Measurements from ENCODE around the gene COMT. TPM values are rescaled to one million over a fixed set of nuclear protein-coding genes. Genes with fewer than 3 reads are reported as not detected.
A peak's percentile ranks its signal among the peaks of the same experiment; 100 is the strongest.
"Not testable (repeated sequence)": the region's sequence is repeated elsewhere in the genome, so short reads cannot be mapped to it uniquely, and the experiment has no call there.

The COMT gene
- total RNA-seq, 2 experiments from 2014 or later = 71.8 to 74.8 TPM

DNA sequence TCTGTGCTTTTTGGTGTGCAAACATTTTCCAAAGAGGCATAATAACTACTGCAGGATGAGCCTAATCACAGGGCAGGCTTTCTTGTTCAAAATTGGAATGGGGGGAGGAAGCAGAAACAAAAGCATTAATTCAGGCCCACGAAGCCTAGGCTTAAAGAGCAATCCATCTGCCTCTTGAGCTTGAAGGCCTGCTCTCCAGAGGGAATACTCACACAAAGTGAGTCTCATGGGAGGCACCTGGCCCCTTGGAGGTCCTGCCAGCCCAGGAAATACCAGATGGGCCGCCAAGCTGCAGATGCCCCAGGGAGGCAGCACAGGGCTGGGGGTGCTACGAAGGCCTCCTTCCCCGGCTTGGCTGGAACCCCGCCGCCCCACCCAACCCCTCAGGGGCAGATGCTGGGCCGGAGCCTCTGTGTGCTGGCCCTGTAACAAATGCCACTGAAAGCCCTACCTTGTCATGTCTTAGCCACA, 39.3 kb upstream of the COMT start:
- Mint-ChIP-seq H3K9me3 (no peaks in the 10 kb centered on the region), H3K4me3 (no peak overlapping the region), H3K4me1 (no peaks in the 10 kb centered on the region), H3K36me3 (ENCODE audit: low read depth) (no peaks in the 10 kb centered on the region), H3K27ac (peak overlapping the region; percentile 13), H3K27me3 (no peaks in the 10 kb centered on the region)
- ChIA-PET CTCF (interaction anchor here (1.0 to 2.0 kb wide), 2 partner anchors 8 to 10 kb away, joined by 3 to 8 read pairs; no protein-coding TSS in a partner anchor), POLR2A (no interaction called here)
- no peak for DNase-seq

DNA sequence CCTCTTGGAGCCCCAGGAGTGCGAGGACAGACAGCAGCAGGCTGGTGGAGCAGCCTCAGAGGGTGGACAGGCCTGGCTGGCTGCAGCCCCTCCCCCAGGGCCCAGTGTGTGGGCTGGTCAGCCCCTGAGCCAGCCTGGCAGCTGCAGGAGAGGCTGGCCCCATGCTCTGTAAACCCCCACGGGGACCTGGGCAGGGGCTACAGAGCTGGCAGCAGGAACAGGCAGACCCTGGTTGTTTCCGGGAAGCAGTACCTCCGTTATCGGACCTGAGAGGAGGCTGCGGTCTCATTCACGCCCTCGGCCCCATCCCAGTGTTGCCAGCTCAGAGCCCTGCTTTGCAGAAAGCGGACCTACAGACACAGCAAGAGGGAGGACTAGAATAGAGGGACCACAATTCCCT, 38.5 kb upstream of the COMT start:
- ChIA-PET CTCF (interaction anchor here (1.0 to 1.5 kb wide), 2 partner anchors 147 to 172 kb away, joined by 4 to 5 read pairs; no protein-coding TSS in a partner anchor), POLR2A (no interaction called here)
- no peaks in the 10 kb centered on the region for H3K4me1 Mint-ChIP-seq

DNA sequence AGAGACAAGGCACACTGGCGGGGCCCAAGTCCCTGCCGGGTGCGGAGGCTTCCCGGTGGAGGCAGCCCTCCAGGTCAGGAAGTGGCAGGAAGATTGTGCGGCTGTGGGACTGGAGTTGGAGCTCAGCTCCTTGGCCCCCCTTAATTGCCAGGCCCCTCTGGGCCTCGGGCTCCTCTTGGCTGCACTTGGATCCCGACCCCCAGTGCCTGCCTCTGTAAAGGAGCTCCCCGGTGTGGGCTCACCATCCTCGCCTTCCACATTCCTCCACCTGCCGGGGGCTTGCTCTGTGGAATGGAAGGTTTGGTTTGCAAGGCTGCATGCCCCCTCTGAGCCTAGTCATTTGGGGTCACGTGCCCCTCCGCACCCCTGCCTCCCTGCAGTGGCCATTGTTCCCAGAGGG, 38.1 kb upstream of the COMT start:
- CTCF ChIA-PET = interaction anchor here (1.0 to 1.5 kb wide), 2 partner anchors 147 to 173 kb away, joined by 4 to 5 read pairs; no protein-coding TSS in a partner anchor
- POLR2A ChIA-PET = no interaction called here
- H3K36me3 Mint-ChIP-seq (ENCODE audit: low read depth) = no peaks in the 10 kb centered on the region

More for the DNA sequence above, 38.5 kb upstream of the COMT start:
- no peak for DNase-seq
- no peaks in the 10 kb centered on the region for H3K27me3 Mint-ChIP-seq
- no peaks in the 10 kb centered on the region for H3K9me3 Mint-ChIP-seq
- no peak overlapping the region for H3K27ac Mint-ChIP-seq
- H3K36me3 Mint-ChIP-seq (ENCODE audit: low read depth) = no peaks in the 10 kb centered on the region
- H3K4me3 Mint-ChIP-seq = no peak overlapping the region

GRCh38 chr22:19904174-19904856, 37.3 kb upstream of the COMT start:
- H3K27me3 Mint-ChIP-seq = no peaks in the 10 kb centered on the region
- no peak for DNase-seq
- no peak overlapping the region for H3K27ac Mint-ChIP-seq
- no peaks in the 10 kb centered on the region for H3K4me1 Mint-ChIP-seq
- no peaks in the 10 kb centered on the region for H3K36me3 Mint-ChIP-seq (ENCODE audit: low read depth)
- ChIA-PET CTCF (interaction anchor here (1.5 kb wide), 1 partner anchor 173 kb away, joined by 5 read pairs; no protein-coding TSS in a partner anchor), POLR2A (no interaction called here)
- H3K4me3 Mint-ChIP-seq = no peak overlapping the region
- H3K9me3 Mint-ChIP-seq = no peaks in the 10 kb centered on the region

More for the DNA sequence above, 38.1 kb upstream of the COMT start:
- Mint-ChIP-seq H3K9me3 (no peaks in the 10 kb centered on the region), H3K4me1 (no peaks in the 10 kb centered on the region), H3K27ac (no peak overlapping the region), H3K27me3 (no peaks in the 10 kb centered on the region), H3K4me3 (no peak overlapping the region)
- no peak for DNase-seq

- H3K27ac Mint-ChIP-seq = no peak overlapping the region
- no peaks in the 10 kb centered on the region for H3K27me3 Mint-ChIP-seq
- no peaks in the 10 kb centered on the region for H3K36me3 Mint-ChIP-seq (ENCODE audit: low read depth)
- ChIA-PET POLR2A (no interaction called here), CTCF (interaction anchor here (1.2 kb wide), 1 partner anchor 175 kb away, joined by 3 read pairs; no protein-coding TSS in a partner anchor)
- DNase-seq = no peak
- no peaks in the 10 kb centered on the region for H3K9me3 Mint-ChIP-seq
- H3K4me3 Mint-ChIP-seq = no peak overlapping the region
- H3K4me1 Mint-ChIP-seq = peaks cover 3% of the 10 kb centered on the region
Measured at GRCh38 chr22:19904935-19905334, 36.6 kb upstream of the COMT start.

DNA sequence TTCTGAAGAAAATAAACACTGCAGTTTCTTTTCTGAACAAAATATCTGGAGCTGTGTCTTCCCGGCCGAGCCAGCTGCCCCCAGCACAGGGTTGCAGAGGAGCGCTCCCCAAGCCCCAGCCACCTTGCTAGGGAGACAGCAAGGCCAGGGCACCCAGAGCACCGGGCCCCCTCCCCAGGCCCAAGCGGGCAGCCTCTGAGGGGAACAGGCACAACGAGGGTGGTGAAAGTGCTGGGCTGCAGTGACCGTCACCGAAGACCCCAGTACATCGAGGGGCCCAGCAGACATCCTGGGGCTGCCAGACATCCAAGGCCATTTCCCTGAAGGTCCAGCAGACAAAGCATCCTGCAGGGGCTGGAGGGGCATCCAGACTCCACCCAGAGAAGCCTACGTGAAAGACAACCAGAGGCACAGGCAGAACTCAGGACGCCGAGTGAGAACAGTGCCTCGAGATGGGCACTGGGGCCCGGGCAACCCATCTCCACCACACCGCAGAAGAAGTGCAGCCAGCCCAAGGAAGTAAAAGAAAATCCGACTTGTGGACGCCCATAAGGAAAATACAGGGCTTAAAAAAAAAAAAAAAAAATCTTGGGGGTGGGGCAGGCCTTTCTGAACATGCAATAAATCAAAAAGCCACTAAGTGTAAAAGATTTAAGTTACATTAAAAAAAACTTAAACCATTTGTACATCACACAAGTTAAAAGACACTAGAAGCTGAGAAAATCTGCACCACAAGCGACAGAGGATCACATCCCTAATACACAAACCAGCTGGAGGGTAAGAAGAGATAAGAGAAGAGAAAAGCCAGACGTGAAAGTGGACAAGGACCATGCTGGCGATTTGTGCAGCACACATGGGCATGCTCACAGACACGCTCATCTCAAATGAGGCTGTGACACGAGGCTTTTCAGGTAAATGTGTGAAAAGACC, 36.0 kb upstream of the COMT start:
- no peaks in the 10 kb centered on the region for H3K27me3 Mint-ChIP-seq
- H3K9me3 Mint-ChIP-seq = no peaks in the 10 kb centered on the region
- DNase-seq = no peak
- ChIA-PET CTCF (interaction anchor here (0.7 to 1.4 kb wide), 3 partner anchors 15 to 175 kb away, joined by 3 to 7 read pairs (median 3); no protein-coding TSS in a partner anchor), POLR2A (no interaction called here)
- no peak overlapping the region for H3K4me3 Mint-ChIP-seq
- H3K36me3 Mint-ChIP-seq (ENCODE audit: low read depth) = no peaks in the 10 kb centered on the region
- H3K27ac Mint-ChIP-seq = no peak overlapping the region
- H3K4me1 Mint-ChIP-seq = peaks cover 4% of the 10 kb centered on the region

DNA sequence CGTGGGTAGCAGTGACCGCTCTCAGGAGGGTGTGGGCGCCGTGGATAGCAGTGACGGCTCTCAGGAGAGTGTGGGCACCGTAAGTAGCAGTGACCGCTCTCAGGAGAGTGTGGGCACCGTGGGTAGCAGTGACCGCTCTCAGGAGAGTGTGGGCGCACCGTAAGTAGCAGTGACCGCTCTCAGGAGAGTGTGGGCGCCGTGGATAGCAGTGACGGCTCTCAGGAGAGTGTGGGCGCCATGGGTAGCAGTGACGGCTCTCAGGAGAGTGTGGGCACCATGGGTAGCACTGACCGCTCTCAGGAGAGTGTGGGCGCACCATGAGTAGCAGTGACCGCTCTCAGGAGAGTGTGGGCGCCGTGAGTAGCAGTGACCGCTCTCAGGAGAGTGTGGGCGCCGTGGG, 34.7 kb upstream of the COMT start:
- H3K9me3 Mint-ChIP-seq; POLR2A ChIA-PET; H3K27ac Mint-ChIP-seq; H3K36me3 Mint-ChIP-seq (ENCODE audit: low read depth); H3K4me3 Mint-ChIP-seq; DNase-seq; H3K27me3 Mint-ChIP-seq; H3K4me1 Mint-ChIP-seq: not testable (repeated sequence)
- CTCF ChIA-PET = interaction anchor here (1.4 kb wide), 1 partner anchor 116 kb away, joined by 3 read pairs; no protein-coding TSS in a partner anchor

GRCh38 chr22:19907902-19908301, 33.7 kb upstream of the COMT start:
- H3K27ac Mint-ChIP-seq; H3K4me3 Mint-ChIP-seq; H3K9me3 Mint-ChIP-seq; POLR2A ChIA-PET; H3K4me1 Mint-ChIP-seq; DNase-seq; CTCF ChIA-PET; H3K27me3 Mint-ChIP-seq; H3K36me3 Mint-ChIP-seq (ENCODE audit: low read depth): not testable (repeated sequence)

- CTCF ChIA-PET = interaction anchor here (0.6 to 2.7 kb wide), 16 partner anchors 8 to 507 kb away, joined by 3 to 27 read pairs (median 4); no protein-coding TSS in a partner anchor
- Mint-ChIP-seq H3K4me1 (peaks cover 4% of the 10 kb centered on the region), H3K9me3 (no peaks in the 10 kb centered on the region), H3K27ac (peak overlapping the region; percentile 69), H3K36me3 (ENCODE audit: low read depth) (peaks cover 13% of the 10 kb centered on the region), H3K4me3 (no peak overlapping the region), H3K27me3 (no peaks in the 10 kb centered on the region)
- DNase-seq = peak; percentile 87
- POLR2A ChIA-PET = no interaction called here
Measured at GRCh38 chr22:19909350-19910179, 32.0 kb upstream of the COMT start.

DNA sequence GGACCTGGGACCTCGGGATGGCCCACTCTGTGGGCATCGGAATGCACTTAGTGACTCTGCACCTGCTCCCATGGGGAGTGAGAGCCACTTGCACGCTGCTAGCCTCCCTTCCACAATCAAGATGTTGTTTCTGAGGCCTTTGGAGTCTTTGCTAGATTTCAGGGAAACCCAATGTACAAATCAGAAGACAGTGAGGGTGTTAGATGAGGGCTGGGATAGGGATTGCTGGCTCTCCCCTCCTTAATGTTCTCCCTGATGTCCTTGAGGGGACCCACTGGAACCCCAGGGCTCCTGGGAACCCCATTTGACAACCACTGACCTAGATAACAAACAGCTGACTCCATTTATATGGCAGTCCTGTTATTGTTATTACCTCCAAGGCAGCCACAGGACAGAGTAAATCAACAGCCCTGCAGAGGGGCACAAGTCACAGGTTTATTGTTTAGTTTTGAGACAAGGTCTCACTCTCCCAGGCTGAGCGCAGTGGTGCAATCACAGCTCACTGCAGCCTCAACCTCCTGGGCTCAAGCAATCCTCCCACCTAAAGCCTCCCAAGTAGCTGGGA, 31.3 kb upstream of the COMT start:
- Mint-ChIP-seq H3K9me3 (no peaks in the 10 kb centered on the region), H3K4me1 (peaks cover 4% of the 10 kb centered on the region), H3K27ac (no peak overlapping the region), H3K36me3 (ENCODE audit: low read depth) (peaks cover 19% of the 10 kb centered on the region), H3K27me3 (no peaks in the 10 kb centered on the region), H3K4me3 (no peak overlapping the region)
- no peak for DNase-seq
- ChIA-PET CTCF (interaction anchor here (0.6 to 2.7 kb wide), 16 partner anchors 9 to 507 kb away, joined by 3 to 27 read pairs (median 4); no protein-coding TSS in a partner anchor), POLR2A (no interaction called here)

DNA sequence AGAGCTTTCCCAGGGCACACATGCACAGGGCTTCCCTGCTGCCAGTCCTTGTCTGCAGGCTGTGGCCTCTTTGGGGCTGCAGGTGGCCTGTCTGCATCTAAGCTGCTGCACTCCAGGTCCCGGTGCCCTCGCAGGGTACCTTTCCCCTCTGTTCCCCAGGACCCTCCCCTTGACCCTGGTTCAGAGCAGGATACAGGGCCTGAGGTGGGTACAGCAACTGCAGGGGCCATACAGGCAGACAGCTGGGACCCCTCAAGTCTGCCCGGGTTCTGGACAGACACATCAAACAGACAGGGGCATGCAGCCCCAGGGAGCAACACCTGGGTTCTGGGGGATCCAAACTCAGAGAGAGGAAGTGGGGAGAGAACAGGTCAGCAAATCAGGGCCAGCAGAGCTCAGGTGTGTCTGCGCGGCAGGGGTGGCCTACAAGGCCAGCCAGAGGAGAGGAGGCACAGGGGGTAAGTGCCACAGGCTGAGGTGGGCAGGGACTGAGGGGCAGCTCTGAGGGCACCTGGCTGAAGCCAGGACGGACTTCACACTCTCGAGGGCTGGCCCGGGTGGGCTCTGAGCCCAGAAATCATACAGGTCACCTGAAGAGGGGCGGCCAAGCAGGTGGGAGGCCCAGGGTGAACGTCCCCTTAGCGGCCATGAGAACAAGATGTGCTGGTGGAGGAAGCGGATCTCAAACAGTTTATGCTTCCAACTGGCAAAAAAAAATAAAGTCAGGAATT, 29.9 kb upstream of the COMT start:
- Mint-ChIP-seq H3K27ac (no peak overlapping the region), H3K36me3 (ENCODE audit: low read depth) (peaks cover 21% of the 10 kb centered on the region), H3K27me3 (no peaks in the 10 kb centered on the region), H3K4me3 (no peak overlapping the region), H3K4me1 (peaks cover 4% of the 10 kb centered on the region), H3K9me3 (no peaks in the 10 kb centered on the region)
- CTCF ChIA-PET = interaction anchor here (0.6 to 2.7 kb wide), 4 partner anchors 20 to 181 kb away, joined by 3 to 27 read pairs (median 4); no protein-coding TSS in a partner anchor
- POLR2A ChIA-PET = no interaction called here
- DNase-seq = no peak

Measured in activated CD4-positive, alpha-beta T cell treated with anti-CD3 and anti-CD28 coated beads, Interleukin-2, amount 10 ng/mL, durations not matched to agents 7 days and 5 days (primary cell).